Measurements from ENCODE around the gene CLMP. TPM values are rescaled to one million over a fixed set of nuclear protein-coding genes. Genes with fewer than 3 reads are reported as not detected.
"Not testable (repeated sequence)": the region's sequence is repeated elsewhere in the genome, so short reads cannot be mapped to it uniquely, and the experiment has no call there.

Gene CLMP
- total RNA-seq, 2 donors from 2014 or later: 3.3 to 13.2 TPM

DNA sequence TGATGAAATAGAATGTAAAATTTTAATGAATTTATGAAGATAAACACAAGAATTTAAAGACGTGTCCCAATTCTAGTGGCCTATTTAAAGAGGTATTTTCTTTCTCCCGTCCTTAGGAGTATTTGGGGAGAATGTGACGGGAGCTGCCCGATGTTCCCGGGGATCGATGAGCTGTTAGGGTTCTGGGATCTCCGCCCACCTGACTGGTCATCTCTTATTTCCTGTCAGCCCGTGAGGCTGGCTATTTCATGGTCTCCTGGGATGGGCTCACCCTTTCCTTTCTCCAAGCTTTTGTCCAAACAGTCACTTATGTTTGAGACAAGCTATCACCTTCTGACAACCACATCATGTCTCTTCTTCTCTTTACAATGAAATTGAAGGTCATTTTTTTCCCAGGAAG, 16.9 kb upstream of the CLMP start:
- Histone ChIP-seq H3K9ac (ENCODE audit: low read depth in 2 of 2, low read length in 2 of 2) (no peak overlapping the region), H3K36me3 (no peaks in the 10 kb centered on the region), H3K9me3 (no peaks in the 10 kb centered on the region), H3K27ac (no peak overlapping the region), H3K27me3 (no peaks in the 10 kb centered on the region), H3K4me1 (no peaks in the 10 kb centered on the region), H3K4me3 (no peak overlapping the region)
- intact Hi-C loops (cut with DNase I): no loop called here
- TF ChIP-seq CTCF (IDR thresholded peaks at IDR 0.05): no peak
- DNase-seq: no peak

GRCh38 chr11:123211149-123211852, 16.3 kb upstream of the CLMP start:
- Histone ChIP-seq H3K9me3 (no peaks in the 10 kb centered on the region), H3K27ac (no peak overlapping the region), H3K9ac (ENCODE audit: low read depth in 2 of 2, low read length in 2 of 2) (no peak overlapping the region), H3K4me3 (no peak overlapping the region), H3K36me3 (no peaks in the 10 kb centered on the region), H3K27me3 (no peaks in the 10 kb centered on the region), H3K4me1 (no peaks in the 10 kb centered on the region)
- intact Hi-C loops (cut with DNase I): no loop called here
- DNase-seq: no peak
- no peak for TF ChIP-seq CTCF (IDR thresholded peaks at IDR 0.05)

DNA sequence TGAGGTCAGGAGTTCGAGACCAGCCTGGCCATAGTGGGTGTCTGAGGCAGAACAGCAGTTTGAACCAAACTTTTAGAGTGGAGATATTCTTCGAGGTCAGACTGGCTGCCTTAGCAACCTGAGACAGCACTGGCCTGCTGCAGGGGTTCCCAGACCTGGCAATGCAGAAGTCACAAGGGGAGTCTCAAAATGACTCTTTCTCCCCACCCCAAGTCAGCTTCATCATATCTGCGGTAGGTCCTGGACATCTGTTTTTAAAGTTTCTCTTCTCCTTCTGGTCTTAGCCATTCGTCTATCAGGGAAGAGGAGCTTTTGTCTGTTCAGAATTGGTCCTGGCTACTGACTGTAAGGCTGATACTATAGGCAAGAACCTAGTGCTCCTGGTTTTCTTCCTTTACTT, 14.5 kb upstream of the CLMP start:
- H3K4me1 ChIP-seq: no peaks in the 10 kb centered on the region
- no peak for TF ChIP-seq CTCF (IDR thresholded peaks at IDR 0.05)
- no peaks in the 10 kb centered on the region for H3K9me3 ChIP-seq
- H3K36me3 ChIP-seq: no peaks in the 10 kb centered on the region
- no peak for DNase-seq
- H3K27ac ChIP-seq: no peak overlapping the region
- no peaks in the 10 kb centered on the region for H3K27me3 ChIP-seq
- H3K4me3 ChIP-seq: no peak overlapping the region
- intact Hi-C loops (cut with DNase I): no loop called here
- no peak overlapping the region for H3K9ac ChIP-seq (ENCODE audit: low read depth in 2 of 2, low read length in 2 of 2)

- H3K36me3 ChIP-seq: no peaks in the 10 kb centered on the region
- no peak overlapping the region for H3K4me3 ChIP-seq
- H3K27me3 ChIP-seq: no peaks in the 10 kb centered on the region
- no peaks in the 10 kb centered on the region for H3K4me1 ChIP-seq
- no peak for DNase-seq
- no peak overlapping the region for H3K9ac ChIP-seq (ENCODE audit: low read depth in 2 of 2, low read length in 2 of 2)
- H3K9me3 ChIP-seq: no peaks in the 10 kb centered on the region
- intact Hi-C loops (cut with DNase I): no loop called here
- no peak for TF ChIP-seq CTCF (IDR thresholded peaks at IDR 0.05)
- H3K27ac ChIP-seq: no peak overlapping the region
Observed at GRCh38 chr11:123206791-123207434, 11.9 kb upstream of the CLMP start.

- H3K27ac ChIP-seq; H3K36me3 ChIP-seq; DNase-seq; H3K27me3 ChIP-seq; H3K4me1 ChIP-seq; H3K9me3 ChIP-seq; intact Hi-C loops (cut with DNase I); H3K9ac ChIP-seq (ENCODE audit: low read depth in 2 of 2, low read length in 2 of 2); H3K4me3 ChIP-seq: not testable (repeated sequence)
Observed at GRCh38 chr11:123206055-123206454, 11.0 kb upstream of the CLMP start.

- H3K4me3 ChIP-seq: no peak overlapping the region
- TF ChIP-seq CTCF (IDR thresholded peaks at IDR 0.05): no peak
- H3K9ac ChIP-seq (ENCODE audit: low read depth in 2 of 2, low read length in 2 of 2): no peak overlapping the region
- no peaks in the 10 kb centered on the region for H3K9me3 ChIP-seq
- intact Hi-C loops (cut with DNase I): no loop called here
- H3K4me1 ChIP-seq: no peaks in the 10 kb centered on the region
- DNase-seq: no peak
- H3K27me3 ChIP-seq: no peaks in the 10 kb centered on the region
- no peak overlapping the region for H3K27ac ChIP-seq
- H3K36me3 ChIP-seq: no peaks in the 10 kb centered on the region
Observed at GRCh38 chr11:123203934-123204333, 8.9 kb upstream of the CLMP start.

Data from colonic mucosa (tissue), 4 donors.